NCI-H1048 (cell line): ENCODE results near the gene ABHD12B.
"Not testable (repeated sequence)": the region's sequence is repeated elsewhere in the genome, so short reads cannot be mapped to it uniquely, and the experiment has no call there.

ENCODE experiments used
- DNase-seq: peaks from one replicate; lab custom pipeline; 2025; lab: John Stamatoyannopoulos, UW

The ABHD12B gene

DNA sequence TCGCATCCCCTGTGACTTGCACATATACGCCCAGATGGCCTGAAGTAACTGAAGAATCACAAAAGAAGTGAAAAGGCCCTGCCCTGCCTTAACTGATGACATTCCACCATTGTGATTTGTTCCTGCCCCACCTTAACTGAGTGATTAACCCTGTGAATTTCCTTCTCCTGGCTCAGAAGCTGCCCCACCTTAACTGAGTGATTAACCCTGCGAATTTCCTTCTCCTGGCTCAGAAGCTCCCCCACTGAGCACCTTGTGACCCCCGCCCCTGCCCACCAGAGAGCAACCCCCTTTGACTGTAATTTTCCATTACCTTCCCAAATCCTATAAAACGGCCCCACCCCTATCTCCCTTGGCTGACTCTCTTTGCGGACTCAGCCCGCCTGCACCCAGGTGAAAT lies 24.6 kb downstream of the ABHD12B start:
- not testable (repeated sequence) for DNase-seq

DNA sequence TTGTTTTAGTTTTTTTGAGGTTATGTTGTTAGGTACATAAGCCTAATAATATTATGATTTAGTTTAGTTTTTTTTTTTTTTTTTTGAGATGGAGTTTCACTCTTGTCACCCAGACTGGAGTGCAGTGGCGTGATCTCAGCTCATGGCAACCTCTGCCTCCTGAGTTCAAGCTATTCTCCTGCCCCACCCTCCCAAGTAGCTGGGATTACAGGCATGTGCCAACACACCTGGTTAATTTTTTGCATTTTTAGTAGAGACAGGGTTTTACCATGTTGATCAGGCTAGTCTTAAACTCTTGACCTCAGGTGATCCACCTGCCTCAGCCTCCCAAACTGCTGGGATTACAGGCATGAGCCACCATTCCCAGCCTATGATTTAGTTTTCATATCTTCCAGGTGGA lies 25.2 kb downstream of the ABHD12B start:
- not testable (repeated sequence) for DNase-seq

DNA sequence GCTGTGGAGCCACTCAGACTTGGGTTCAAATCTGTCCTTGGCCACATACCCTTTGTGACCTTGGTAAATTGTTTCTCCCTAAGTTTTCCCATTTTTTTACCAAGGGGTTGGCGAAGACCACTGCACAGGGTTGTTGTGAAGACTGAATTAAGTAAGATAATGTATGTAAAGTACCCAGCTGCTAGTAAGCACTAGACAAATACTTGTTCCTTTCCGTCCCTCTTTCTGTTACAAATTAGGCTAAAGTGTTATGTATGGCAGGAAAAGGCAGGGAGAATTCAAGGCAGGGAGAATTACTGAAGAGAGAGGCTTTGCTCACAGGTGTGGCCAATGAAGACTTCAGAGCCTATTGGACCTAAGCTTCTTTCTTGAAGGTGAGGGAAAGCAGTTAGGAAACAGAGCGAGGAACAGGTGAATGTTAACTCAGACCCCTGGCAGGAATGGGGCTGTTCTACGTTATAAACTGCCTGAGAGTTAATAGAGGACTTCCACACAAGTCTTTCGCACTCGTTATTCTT lies 25.9 kb downstream of the ABHD12B start:
- no peak for DNase-seq

DNA sequence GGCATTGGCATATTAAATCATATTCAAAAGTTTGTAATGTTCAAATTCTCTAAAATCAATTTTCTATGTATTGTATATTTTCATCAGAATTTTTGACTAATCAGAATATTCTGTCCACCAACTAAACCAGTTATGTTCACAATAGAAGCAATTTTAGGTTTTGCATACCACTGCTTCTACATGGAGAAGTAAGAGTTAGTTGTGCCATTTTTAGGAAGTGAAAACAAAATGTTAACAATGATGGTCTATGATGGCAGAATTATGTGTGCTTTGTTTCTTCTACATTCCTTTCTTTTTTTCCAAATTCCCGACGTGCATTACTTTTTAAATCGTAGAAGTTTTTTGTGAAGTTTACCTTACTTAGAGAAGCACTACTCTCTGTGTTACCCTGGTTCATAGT lies 29.5 kb downstream of the ABHD12B start:
- DNase-seq: no peak

DNA sequence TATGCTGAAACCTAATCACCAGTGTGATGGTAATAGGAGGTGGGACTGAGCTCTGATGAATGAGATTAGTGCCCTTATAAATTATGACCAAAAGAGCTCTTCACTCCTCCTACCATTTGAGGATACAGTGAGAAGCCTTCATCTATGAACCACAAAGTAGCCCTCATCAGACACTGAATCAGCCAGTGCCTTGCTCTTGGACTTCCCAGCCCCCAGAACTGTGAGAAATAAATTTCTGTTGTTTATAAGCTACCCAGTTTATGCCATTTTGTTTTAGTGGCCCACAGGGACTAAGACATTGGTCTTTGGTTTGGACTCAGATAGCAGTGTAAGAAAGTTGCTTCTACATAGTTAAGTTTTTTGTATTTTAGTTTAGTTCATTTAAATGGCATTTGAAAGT lies 32.9 kb downstream of the ABHD12B start:
- DNase-seq: no peak

DNA sequence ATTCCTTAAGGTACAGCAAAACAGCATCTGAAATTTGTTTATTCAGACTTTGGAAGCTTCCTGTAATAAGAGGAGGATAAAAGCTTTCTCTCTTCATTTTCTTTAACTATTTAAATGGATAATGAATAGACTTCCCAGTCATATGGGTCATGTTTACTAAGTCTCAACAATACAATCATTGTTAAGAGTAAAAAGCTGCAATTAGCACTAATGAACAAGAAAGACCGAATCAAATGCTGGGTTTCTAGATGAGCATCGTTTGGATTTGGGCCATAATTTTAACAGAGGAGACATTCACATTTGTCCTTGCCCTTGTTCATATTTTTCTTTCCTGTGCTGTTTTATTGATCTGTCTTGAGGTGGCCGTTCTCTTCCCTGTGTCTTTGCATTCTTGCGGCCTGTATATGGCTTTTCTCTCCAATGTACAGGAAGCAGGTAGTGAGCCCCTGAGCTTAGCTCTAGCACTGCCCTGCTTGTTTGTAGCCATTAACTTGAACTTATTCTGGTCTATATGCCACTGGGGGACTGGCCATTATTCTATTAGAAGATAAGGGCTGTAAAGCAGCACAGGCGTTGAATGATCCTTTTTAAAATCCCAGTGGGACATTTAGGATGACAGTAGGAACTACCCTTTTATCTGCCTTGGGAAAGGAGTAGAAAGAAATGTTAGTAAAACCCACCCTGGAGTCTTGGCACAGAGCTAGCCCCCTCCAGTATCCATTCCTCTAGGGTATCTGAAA lies 34.6 kb downstream of the ABHD12B start:
- DNase-seq: peak; percentile 19

DNA sequence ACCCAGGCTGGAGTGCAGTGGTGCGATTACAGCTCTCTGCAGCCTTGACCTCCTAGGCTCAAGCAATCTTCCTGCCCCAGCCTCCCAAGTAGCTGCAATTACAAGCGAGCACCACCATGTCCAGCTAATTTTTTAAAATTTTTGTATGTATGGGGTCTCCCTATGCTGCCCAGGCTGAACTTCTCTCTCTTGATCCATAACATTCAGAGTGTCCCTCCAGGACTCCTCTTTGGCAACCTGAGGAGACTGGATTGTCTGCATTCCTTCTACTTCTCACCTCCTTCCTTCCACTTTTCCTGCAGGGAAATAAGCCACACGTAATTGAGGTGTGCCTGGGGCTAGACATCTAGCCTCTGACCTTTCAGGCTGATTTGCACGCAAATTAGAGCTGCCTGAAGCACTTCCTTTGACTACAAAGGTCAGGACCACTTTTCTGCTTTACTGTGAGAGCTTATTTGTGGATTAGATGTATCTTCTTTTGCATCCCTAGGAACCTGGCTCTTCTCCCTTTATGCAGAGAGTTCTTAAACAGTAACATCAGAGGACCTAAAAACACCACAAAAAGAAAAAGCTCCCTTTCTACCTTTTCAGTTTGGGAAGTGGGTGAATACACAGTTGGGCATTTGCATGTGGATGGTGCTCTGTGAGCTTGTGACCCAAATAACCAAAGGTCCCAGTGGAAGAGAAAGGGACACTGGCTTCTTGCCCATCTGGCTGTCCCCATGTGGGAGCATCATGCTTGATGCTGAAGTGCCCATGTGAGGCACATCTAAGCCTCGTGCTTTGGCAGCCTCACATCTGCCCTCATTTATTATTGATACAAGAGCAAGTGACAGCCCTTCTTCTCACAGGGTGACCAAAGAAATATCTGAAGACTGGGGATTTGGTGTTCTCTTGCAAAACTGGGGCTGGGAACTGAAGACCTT lies 38.9 kb downstream of the ABHD12B start:
- DNase-seq: no peak

DNA sequence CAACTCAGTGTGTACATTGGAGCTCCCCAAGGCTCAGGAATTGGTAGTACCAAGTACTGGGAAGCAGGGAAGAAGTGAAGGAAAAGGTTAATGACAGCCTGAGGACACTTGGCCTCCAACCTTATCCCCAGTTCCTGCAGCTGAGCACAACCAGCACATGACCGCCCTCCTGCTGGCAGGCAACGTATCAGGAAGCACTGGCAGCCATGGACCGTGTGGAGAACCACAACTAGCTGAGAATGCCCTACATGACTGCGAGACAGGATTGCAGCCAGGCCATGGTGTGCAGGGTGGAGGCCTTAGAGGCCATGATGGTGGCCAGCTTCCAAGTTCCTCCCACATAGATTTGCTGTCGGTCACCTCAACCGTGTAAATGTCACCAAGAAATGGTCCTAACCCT lies 45.6 kb downstream of the ABHD12B start:
- DNase-seq: no peak

DNA sequence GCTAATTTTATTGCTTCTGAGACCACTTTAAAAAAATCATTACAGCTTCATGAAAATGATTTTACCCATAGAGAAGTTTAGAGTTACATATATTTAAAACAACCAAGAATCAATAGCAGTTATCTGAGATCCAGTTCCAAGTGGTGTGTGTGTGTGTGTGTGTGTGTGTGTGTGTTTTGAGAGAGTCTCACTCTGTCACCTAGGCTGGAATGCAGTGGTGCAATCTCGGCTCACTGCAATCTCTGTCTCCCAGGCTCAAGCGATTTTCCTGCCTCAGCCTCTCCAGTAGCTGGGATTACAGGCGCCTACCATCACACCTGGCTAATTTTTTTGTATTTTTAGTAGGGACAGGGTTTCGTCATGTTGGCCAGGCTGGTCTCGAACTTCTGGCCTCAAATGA lies 47.7 kb downstream of the ABHD12B start:
- not testable (repeated sequence) for DNase-seq

DNA sequence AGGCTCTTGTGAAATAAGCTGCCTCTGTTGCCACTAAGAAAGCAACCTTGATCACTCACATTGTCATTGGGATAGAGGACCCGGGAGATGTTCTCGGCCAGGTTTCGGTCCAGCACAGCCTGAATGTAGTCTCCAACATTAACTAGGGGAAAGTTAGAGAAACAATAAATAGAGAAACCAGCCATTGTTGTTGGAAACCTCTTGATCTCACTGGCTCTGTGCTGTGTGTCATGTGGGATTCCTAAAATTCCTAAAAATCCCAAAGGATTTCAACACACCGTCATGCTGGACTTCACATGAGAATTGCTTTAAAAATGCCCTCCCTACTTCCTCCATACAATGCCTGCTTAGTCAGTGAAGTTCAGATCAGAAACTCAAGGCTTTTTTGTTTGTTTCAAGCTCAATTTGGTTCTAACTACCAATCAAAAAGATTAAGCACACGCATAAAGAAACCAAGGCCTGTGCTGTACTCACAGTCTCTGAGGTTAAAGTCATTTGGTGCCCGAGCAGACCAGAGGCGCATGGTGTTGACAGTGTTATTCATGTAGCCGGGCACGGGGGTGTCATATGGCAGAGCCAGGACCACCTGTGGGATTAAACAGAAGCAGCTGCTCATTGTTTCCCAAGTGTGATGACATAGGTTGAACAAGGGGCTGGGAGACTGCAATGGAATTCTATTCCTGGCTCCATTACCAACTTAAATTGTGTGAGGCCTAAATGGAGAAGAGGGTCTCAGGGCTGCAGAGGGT lies 48.8 kb downstream of the ABHD12B start:
- DNase-seq: no peak

DNA sequence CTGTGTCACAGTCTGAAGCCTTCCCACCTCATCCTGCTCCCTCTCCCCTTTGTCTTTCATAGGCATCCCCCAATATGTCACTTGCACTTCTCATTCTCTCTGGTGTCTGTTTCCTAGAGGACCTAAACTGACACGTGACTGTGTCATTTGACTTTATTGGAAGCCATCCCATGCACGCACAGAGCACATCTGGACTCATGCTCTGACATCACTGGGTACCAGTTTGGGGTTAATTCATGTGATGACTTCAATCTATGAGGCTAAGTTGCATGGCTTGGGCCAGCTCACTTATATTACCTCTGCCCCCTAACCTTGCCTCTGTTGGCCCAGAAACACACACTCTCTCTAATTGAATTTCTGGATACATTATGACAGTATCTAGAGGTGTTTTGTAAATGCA lies 51.0 kb downstream of the ABHD12B start:
- DNase-seq: no peak

DNA sequence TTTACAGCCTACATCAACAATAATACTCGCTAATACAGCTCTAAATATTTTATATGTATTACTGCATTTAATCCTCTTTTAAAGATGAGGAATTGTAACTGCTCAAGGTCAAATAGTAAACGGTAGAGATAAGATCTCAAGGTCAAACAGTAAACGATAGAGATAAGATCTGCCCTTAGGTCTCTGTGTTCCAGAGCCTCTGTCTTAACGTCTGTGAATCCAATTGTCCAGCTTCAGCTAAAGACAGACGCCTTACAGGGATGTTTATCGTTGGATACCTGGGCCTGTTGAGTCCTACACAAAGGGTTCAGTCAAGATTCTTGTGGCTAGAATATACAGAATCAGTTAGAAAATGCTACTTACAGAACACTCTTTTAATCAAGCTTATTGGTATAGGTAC lies 52.4 kb downstream of the ABHD12B start:
- no peak for DNase-seq

DNA sequence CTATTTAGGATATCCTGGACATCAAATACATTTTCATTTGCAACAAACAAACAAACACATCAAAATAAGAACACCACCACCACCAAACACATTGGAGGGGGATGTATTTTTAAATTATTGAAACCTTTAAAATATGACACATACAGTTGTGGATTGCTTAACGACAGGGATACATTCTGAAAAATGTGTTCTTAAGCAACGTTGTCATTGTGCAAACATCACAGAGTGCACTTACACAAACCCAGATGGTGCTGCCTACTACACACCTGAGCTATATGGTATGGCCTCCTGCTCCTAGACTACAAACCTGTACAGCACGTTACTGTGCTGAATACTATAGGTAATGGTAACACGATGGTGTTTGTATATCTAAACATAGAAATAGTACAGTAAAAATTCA lies 53.0 kb downstream of the ABHD12B start:
- no peak for DNase-seq

DNA sequence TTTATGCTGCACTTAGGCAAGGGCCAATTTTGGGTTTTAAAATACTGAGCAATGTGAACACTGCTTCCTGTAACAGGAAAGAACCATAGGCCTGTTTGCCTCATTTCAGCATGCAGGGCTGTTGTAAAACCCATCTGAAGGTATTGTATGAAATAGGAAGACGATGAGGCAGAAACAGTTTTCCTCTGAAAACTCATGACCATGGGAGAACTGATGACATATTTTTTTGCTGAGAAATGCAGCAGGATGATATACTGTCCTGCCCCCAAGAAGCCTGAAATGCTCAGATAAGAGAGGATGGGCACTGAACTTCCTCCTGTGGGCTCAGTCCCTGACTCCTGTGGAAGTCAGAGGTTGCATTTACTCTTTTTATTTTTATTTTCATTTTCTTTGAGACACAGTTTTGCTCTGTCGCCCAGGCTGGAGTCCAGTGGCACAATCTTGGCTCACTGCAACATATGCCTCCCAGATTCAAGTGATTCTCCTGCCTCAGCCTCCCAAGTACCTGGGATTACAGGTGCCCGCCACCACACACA lies 55.1 kb downstream of the ABHD12B start:
- no peak for DNase-seq

DNA sequence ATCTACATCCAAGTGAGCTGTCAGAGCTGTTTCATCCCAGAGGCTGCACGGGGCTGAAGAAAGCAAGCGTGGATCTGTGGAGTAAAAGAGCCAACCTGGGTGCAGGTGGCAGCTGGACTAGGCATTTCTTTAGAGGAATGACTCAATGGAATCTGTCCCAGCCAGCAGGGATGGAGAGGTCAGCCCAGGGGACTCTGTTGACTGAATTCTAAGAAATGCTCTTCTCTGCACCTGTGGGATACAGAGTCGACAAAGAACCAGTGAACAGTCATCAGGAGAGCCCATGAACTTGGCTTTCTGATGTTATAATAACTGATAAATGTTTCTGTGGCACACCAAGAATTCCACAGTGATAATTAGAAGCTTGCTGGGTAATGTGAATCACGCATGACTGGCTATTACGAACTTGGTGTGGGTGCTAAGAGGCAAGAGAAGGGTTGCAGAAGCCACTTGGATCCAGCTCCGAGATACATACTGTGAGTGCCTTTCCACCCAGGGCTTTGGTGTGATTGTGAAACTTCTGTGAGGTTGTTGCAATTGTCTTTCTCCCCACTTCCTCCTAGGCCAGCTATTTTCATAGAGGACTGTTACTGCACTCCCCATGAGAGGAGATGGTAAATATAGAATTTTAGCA lies 56.3 kb downstream of the ABHD12B start:
- no peak for DNase-seq

DNA sequence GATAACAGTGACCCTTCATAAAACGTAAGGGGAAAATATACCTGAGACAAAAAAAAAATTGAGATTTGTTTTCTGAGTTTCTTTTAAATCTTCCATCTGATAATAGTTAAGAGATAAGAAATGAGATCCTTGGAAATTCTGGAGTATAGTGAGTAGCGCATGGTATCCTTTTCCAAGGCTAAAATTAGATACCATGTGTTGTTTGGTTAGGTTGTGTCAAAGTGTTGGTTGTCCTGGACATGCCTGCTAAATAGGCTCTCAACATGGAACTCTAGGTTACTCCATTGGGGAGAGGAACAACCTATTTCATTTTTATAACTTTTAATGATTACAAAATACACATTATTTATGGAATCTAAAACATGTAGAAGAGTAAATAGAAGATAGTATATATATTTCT lies 57.7 kb downstream of the ABHD12B start:
- DNase-seq: no peak

DNA sequence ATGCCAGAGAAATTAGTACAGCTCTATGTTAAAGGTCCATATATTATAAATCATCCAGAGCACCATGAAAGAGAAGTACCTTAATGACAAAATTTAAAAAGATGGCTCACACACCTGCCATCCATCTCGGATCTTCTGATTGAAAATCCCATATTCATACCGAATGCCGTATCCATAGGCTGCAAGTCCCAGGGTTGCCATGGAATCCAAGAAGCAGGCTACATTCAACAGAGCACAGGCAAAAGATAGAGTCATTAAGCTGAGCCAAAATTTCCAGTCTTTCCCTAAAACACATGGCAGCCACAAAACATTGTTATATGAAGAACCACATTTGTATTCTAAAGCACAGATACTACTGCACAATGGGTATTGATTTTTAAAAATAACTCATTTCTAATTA lies 59.7 kb downstream of the ABHD12B start:
- no peak for DNase-seq

DNA sequence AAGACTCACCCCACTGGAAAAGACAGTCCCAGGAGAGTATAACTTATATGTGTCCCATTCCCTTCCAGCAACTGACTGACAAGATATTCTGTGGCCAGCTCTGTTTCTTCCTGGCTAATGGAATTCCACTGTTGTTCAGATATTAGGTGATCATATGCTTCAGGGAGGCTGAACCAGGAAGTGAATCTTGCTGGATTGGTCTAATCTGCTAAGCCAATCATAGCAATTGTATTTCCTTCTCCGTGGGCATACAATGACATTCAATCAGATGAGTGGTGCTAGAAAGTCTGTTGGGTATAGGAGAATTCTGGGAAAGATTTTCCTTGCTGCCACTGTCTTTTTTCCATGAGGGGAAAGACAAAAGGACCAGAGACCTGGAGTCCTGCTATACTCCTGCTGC lies 60.3 kb downstream of the ABHD12B start:
- DNase-seq: no peak

DNA sequence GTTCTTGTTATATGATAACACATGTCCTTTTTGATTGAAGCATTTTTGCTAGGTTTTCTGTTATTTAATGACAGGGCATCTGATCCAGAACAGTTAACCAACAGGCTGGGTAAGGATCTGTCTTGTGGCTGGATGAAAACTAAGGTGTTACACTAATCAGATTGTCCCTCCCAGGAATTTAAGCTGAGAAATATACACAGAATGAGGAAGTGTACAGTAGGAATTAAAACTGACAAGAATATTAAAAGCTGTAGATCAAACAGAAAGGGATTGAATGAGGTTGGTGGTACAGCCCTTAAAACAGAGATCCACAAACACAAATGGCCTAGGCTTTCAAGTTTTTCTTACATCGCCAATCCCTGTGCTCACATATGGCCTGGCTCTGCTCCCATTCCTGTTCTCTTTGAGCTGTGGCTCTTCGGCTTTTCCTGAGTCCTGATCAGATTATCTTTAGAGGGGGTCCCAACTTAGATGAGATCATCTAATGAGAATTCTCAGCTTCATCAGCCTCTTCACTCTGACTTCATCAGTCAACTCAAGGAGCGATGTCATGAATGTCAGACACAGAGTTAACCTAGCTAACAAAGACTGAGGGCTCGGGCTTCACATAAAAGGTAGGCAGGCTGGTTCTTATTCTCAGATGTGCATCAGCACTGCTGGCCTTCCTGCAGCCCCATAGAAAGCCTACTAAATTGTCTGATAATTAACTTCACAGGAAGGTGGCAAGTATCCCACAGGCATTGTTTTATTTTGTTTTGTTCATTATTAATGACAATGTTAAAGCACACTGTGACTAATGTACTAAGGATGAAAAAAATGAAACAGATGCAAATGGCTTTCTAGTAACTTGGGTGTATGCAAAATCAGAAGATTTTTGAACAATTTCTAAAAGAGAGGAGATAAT lies 61.0 kb downstream of the ABHD12B start:
- DNase-seq: no peak
